SK-N-SH (cell line): ENCODE data around the gene LCA5. TPM values are rescaled to one million over a fixed set of nuclear protein-coding genes. Genes with fewer than 3 reads are reported as not detected.
A peak's percentile ranks its signal among the peaks of the same experiment; 100 is the strongest.

Experiments
- CTCF ChIA-PET: fragments of 300-600, 350-600 bp; formaldehyde crosslinking; extraction: SDS; loops from one replicate; lab custom pipeline; 2021; lab: Yijun Ruan, JAX
- POLR2A ChIA-PET: fragments of 350-600 bp; sonication (Branson Sonifier 250); formaldehyde crosslinking; extraction: SDS; loops from one replicate; lab custom pipeline; 2020; ENCODE audit warnings: antibody characterized with exemption, inconsistent platforms; lab: Yijun Ruan, JAX
- DNase-seq: peaks from one replicate; pipeline ENCODE4 v3.0.0; 2012
- H2AFZ ChIP-seq: fragments of 200-600 bp; sonication (generic); 2 replicates; pipeline ENCODE4 v1.8.1; 2016; ENCODE audit warnings: antibody characterized with exemption, mild to moderate bottlenecking, low read depth
- H3F3A ChIP-seq: fragments of 200-600 bp; sonication (generic); replicated peaks from 2 replicates; pipeline ENCODE3; 2016; ENCODE audit warnings: antibody characterized with exemption, mild to moderate bottlenecking; ENCODE audit not compliant: insufficient read depth
- H3K27ac ChIP-seq, 2 experiments: fragments of 200-500 bp in 1 of 2; fragments of 200-600 bp in 1 of 2; sonication (Bioruptor generic) in 1 of 2; sonication (generic), shearing (Covaris generic) in 1 of 2; 2 replicates each; pipeline versions ENCODE4 v1.5.1 to v1.6.1; 2014 to 2016; ENCODE audit warnings: low read depth in 2 of 2, inconsistent platforms in 1 of 2, low read length in 1 of 2, mild to moderate bottlenecking in 1 of 2, mixed read lengths in 1 of 2
- H3K27me3 ChIP-seq: fragments of 200-600 bp; sonication (generic), shearing (Covaris generic); 2 replicates; pipeline ENCODE4 v1.6.1; 2016; ENCODE audit warnings: mixed run types; ENCODE audit not compliant: insufficient read depth
- H3K36me3 ChIP-seq, 2 experiments: fragments of 200-500 bp in 1 of 2; fragments of 200-600 bp in 1 of 2; sonication (Bioruptor generic) in 1 of 2; sonication (generic) in 1 of 2; replicated peaks in 1 of 2; 2 replicates each; pipeline versions ENCODE3 to v1.5.1; 2014 to 2016; ENCODE audit warnings: low read length in 1 of 2, mild to moderate bottlenecking in 1 of 2; ENCODE audit not compliant: insufficient read depth in 2 of 2, control insufficient read depth in 1 of 2
- H3K4me1 ChIP-seq, 2 experiments: fragments of 200-500 bp in 1 of 2; fragments of 200-600 bp in 1 of 2; sonication (Bioruptor generic) in 1 of 2; sonication (generic), shearing (Covaris generic) in 1 of 2; 2 replicates each; pipeline versions ENCODE4 v1.5.1 to v1.6.1; 2014 to 2016; ENCODE audit warnings: low read depth in 1 of 2, low read length in 1 of 2, mixed run types in 1 of 2; ENCODE audit not compliant: insufficient read depth in 2 of 2, control insufficient read depth in 1 of 2
- H3K4me2 ChIP-seq: fragments of 200-600 bp; sonication (generic), shearing (Covaris generic); 2 replicates; pipeline ENCODE4 v1.6.1; 2017; ENCODE audit warnings: mixed run types
- H3K4me3 ChIP-seq, 2 experiments: fragments of 200-500 bp in 1 of 2; fragments of 200-600 bp in 1 of 2; sonication (Bioruptor generic) in 1 of 2; sonication (generic), shearing (Covaris generic) in 1 of 2; 2 replicates each; pipeline versions ENCODE4 v1.5.1 to v1.8.1; 2014 to 2016; ENCODE audit warnings: low read depth in 2 of 2, inconsistent platforms in 1 of 2, low read length in 1 of 2, mild to moderate bottlenecking in 1 of 2, mixed read lengths in 1 of 2, moderate library complexity in 1 of 2
- H3K79me2 ChIP-seq: fragments of 200-600 bp; sonication (generic); 2 replicates; pipeline ENCODE4 v1.8.1; 2017; ENCODE audit warnings: mild to moderate bottlenecking; ENCODE audit not compliant: insufficient read depth
- H3K9ac ChIP-seq: fragments of 200-600 bp; sonication (generic); 2 replicates; pipeline ENCODE4 v1.6.1; 2017; ENCODE audit warnings: mixed run types
- H3K9me2 ChIP-seq: fragments of 200-600 bp; sonication (generic); 2 replicates; pipeline ENCODE4 v1.6.1; 2017; ENCODE audit warnings: mixed run types
- H3K9me3 ChIP-seq: fragments of 200-600 bp; sonication (generic); 2 replicates; pipeline ENCODE4 v1.6.1; 2017; ENCODE audit warnings: mixed run types, mild to moderate bottlenecking, moderate library complexity
- H4K20me1 ChIP-seq: fragments of 200-600 bp; sonication (generic); 2 replicates; pipeline ENCODE4 v1.6.1; 2017; ENCODE audit warnings: mild to moderate bottlenecking, mixed run types; ENCODE audit not compliant: insufficient read depth
- FOXM1 ChIP-seq: IDR thresholded peaks from 2 replicates; pipeline ENCODE4 v1.4.0; 2012; ENCODE audit warnings: low read depth, mild to moderate bottlenecking
- GABPA ChIP-seq: IDR thresholded peaks from 2 replicates; pipeline ENCODE4 v1.4.0; 2012; ENCODE audit warnings: low read depth, mild to moderate bottlenecking
- GATA2 ChIP-seq: sonication (generic); formaldehyde crosslinking; IDR thresholded peaks from 2 replicates; pipeline ENCODE4 v1.5.0; 2020; ENCODE audit warnings: mild to moderate bottlenecking, missing genetic modification reagents
- IRF3 ChIP-seq: fragments of 150-350 bp; IDR thresholded peaks from 2 replicates; pipeline ENCODE4 v1.6.1; 2016; ENCODE audit warnings: mild to moderate bottlenecking, low read depth, low read length
- MAX ChIP-seq: IDR thresholded peaks from 2 replicates; pipeline ENCODE4 v1.4.0; 2012; ENCODE audit warnings: low read depth
- MEF2A ChIP-seq: IDR thresholded peaks from 2 replicates; pipeline ENCODE4 v1.4.0; 2012; ENCODE audit warnings: low read depth, borderline replicate concordance
- PBX3 ChIP-seq: IDR thresholded peaks from 2 replicates; pipeline ENCODE4; 2012
- RCOR1 ChIP-seq: fragments of 150-350 bp; IDR thresholded peaks from 2 replicates; pipeline ENCODE4 v1.6.1; 2017; ENCODE audit warnings: antibody characterized with exemption, low read length
- RXRA ChIP-seq: IDR thresholded peaks from 2 replicates; pipeline ENCODE4 v1.4.0; 2012; ENCODE audit warnings: low read depth, mild to moderate bottlenecking, borderline replicate concordance
- SIN3A ChIP-seq: IDR thresholded peaks from 2 replicates; pipeline ENCODE4 v1.6.1; 2012; ENCODE audit warnings: low read depth, mild to moderate bottlenecking, low read length, moderate library complexity, borderline replicate concordance
- SMC3 ChIP-seq: IDR thresholded peaks from 2 replicates; pipeline ENCODE4 v1.6.1; 2012; ENCODE audit warnings: low read depth, low read length, improper control_type of control experiment
- USF1 ChIP-seq: IDR thresholded peaks from 2 replicates; pipeline ENCODE4 v1.4.0; 2012; ENCODE audit warnings: low read depth, borderline replicate concordance
- WGBS: methylation state at CpG from one replicate; pipeline ENCODE4 v1.1.6; 2017; ENCODE audit warnings: low lambda C conversion rate; 5-methylcytosine and 5-hydroxymethylcytosine counted together
- polyA plus RNA-seq, 3 experiments: library from polyadenylated mRNA; depleted of rRNA; stranded (reverse); fragments of >200 nt; gene quantifications; 2 replicates each; pipeline ENCODE4 v1.2.3, GENCODE V29; 2012

LCA5 gene
- polyA plus RNA-seq, 1 of the 3 experiments (the other 2 are of a cell fraction) = 0.61 TPM

GRCh38 chr6:79543886-79544285 is 6.7 kb upstream of the LCA5 start (continued):
- TF ChIP-seq PBX3 (no peak), MAX (no peak), IRF3 (no peak), GABPA (no peak)

GRCh38 chr6:79543411-79543810 is 6.2 kb upstream of the LCA5 start:
- no peak overlapping the region for H3K4me3 ChIP-seq
- TF ChIP-seq SMC3 = no peak
- no peak for TF ChIP-seq MEF2A
- TF ChIP-seq RXRA = no peak
- no peak for TF ChIP-seq FOXM1
- no peak for TF ChIP-seq GATA2 (CRISPR knock-in tag)
- TF ChIP-seq GABPA = no peak
- no peak for TF ChIP-seq SIN3A
- no peak for TF ChIP-seq RCOR1
- TF ChIP-seq USF1 = no peak
- POLR2A ChIA-PET = no interaction called here

More at GRCh38 chr6:79543411-79543810, 6.2 kb upstream of the LCA5 start:
- Histone ChIP-seq H3K9me2 (no peaks in the 10 kb centered on the region), H3K4me1 (peaks cover 12 to 22% of the 10 kb centered on the region in 2 experiments), H4K20me1 (no peaks in the 10 kb centered on the region), H3F3A (peaks cover 5% of the 10 kb centered on the region), H3K27ac (peak overlapping the region; percentile 83 to 89), H3K4me2 (no peak overlapping the region), H3K79me2 (peaks cover 2% of the 10 kb centered on the region), H3K27me3 (no peaks in the 10 kb centered on the region), H3K9ac (no peak overlapping the region), H3K9me3 (no peaks in the 10 kb centered on the region), H3K36me3 (peaks cover 5 to 8% of the 10 kb centered on the region in 2 experiments), H2AFZ (no peak overlapping the region)
- 93% methylated on average over 1 of the region's 1 CpG for WGBS
- DNase-seq = no peak
- CTCF ChIA-PET = interaction anchor here (0.9 to 1.5 kb wide), 2 partner anchors 24 to 27 kb away, joined by 3 to 4 read pairs; no protein-coding TSS in a partner anchor
